AG10803 (cell line): ENCODE measurements around the gene CD40.

ENCODE experiments used
- DNase-seq: peaks from one replicate; pipeline ENCODE4 v3.0.0; 2010; ENCODE audit warnings: low read depth
- H3K4me3 ChIP-seq: 2 replicates; pipeline ENCODE4 v1.5.1; 2011; ENCODE audit warnings: mild to moderate bottlenecking, low read length, control low read depth
- CTCF ChIP-seq: conservative IDR thresholded peaks from 2 replicates; pipeline ENCODE4 v1.5.1; 2011; ENCODE audit warnings: mild to moderate bottlenecking, low read length, control low read depth, inconsistent platforms

CD40 gene

DNA sequence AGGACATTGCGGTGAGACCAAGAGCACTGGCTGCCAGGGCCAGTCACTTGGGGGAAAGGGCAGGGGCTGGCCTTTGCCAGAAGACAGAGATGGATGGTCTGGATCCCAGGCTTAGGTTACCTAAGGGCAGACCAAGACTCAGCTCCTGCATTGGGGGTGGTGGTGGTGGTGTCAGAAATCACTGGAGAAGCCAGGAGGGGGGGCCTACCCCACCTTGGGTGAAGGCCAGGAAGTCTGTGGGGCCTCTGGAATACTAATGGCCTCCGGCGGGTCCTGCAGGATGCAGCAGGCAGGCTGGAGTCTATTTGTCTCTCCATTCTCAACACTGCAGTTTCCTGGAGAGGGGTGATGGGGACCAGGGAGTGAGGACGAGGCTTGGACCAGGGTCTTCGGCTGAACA is 32.8 kb downstream of the CD40 start:
- H3K4me3 ChIP-seq = no peak overlapping the region
- DNase-seq = no peak
- TF ChIP-seq CTCF = no peak

- peak; percentile 29 for TF ChIP-seq CTCF
- no peak for DNase-seq
Measured at GRCh38 chr20:46151936-46152335, 33.8 kb downstream of the CD40 start.

DNA sequence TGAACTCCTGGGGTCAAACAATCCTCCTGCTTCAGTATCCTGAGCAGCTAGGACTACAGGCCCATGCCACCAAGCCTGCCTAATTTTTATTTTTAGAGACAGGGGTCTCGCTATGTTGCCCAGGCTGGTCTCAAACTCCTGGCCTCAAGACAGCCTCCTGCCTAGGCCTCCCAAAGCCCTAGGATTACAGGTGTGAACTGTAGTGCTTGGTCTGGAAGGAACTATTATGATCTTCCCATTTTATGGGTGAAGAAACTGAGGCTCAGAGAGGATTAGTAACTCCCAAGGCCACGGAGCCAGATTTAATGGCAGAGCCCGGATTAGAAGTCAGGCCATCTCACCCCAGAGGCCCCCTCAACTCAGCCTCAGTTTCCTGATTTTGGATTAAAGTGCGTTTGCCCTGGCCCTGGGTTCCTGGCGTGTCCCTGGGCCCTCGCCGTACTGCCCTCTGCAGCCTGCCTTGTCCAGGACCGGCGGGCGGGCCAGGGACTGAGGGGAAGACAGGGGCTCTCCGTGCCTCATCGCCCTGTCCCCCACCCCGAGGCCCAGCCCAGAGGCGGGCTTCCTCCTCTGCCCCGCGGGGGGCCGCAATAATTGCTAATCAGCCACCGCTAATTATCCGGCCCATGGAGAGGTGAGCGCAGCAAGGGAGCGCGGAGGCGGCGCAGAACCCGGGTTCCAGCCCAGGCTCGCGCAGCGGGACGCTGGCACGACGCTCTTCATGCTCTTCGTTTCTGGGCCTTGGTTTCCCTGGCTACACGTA is 34.9 kb downstream of the CD40 start:
- DNase-seq = no peak
- no peak for TF ChIP-seq CTCF
- H3K4me3 ChIP-seq = no peak overlapping the region

More at GRCh38 chr20:46151936-46152335, 33.8 kb downstream of the CD40 start:
- H3K4me3 ChIP-seq = no peak overlapping the region

DNA sequence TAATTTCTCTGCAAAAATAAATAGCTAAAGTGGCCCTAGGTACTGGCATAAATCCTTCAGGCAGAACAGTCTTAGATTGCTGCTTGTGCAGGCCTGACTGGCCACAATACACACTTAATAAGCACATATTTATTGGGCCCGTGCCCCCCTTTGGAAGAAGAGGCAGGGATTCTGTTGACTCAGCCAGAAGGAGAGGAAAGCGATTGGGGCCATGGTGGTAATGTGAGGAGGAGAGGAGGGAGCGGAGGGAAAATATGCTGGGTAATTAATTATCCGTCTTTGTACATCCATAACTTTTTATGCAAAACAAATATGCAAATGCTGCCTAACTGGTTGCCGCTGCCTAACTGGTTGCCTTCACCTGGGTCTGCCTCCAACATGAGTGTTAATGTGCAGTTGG is 36.2 kb downstream of the CD40 start:
- no peak for DNase-seq
- no peak for TF ChIP-seq CTCF
- no peak overlapping the region for H3K4me3 ChIP-seq

DNA sequence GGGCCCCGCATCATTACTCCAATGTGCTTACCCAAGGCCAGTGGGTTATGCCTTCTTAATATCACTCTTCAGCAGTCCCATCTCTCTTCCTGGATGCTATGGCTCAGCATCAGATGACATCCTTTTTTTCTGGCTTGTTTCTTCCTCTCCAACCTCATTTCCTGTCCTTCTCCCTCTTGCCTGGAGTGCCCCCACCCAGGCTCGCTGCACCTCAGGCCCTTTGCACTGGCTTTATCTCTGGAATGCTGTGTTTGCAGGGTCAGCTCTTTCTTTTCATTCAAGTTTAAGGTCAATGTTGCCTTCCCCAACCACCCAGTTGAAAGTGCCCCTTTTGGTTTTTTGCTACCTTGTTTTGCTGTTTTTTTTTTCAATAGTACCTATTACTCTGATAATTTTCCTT is 36.7 kb downstream of the CD40 start:
- no peak overlapping the region for H3K4me3 ChIP-seq
- no peak for TF ChIP-seq CTCF
- DNase-seq = no peak

- no peak overlapping the region for H3K4me3 ChIP-seq
- no peak for TF ChIP-seq CTCF
- no peak for DNase-seq
Measured at GRCh38 chr20:46156065-46156464, 38.0 kb downstream of the CD40 start.

GRCh38 chr20:46157076-46157592 is 39.0 kb downstream of the CD40 start:
- DNase-seq = no peak
- no peak overlapping the region for H3K4me3 ChIP-seq
- TF ChIP-seq CTCF = no peak
